HCT116 (cell line): ENCODE results near the gene KRTAP13-4.

Source experiments
- CBX3 ChIP-seq: IDR thresholded peaks from 2 replicates; pipeline ENCODE4 v1.6.1; 2012; ENCODE audit warnings: low read depth
- EZH2phosphoT487 ChIP-seq: fragments of 200-600 bp; IDR thresholded peaks from 2 replicates; pipeline ENCODE4 v1.6.1; 2018; ENCODE audit warnings: antibody characterized with exemption, borderline replicate concordance
- JUND ChIP-seq: IDR thresholded peaks from 2 replicates; pipeline ENCODE4 v1.6.1; 2012
- MAX ChIP-seq: IDR thresholded peaks from 2 replicates; pipeline ENCODE4 v1.6.1; 2012
- POLR2A ChIP-seq: IDR thresholded peaks from 2 replicates; pipeline ENCODE4 v1.7.0; 2011; ENCODE audit warnings: borderline replicate concordance; ENCODE audit not compliant: insufficient read depth, insufficient read length; ENCODE audit errors: extremely low read depth
- POLR2AphosphoS5 ChIP-seq: IDR thresholded peaks from 2 replicates; pipeline ENCODE4 v1.6.1; 2011; ENCODE audit warnings: mild to moderate bottlenecking, low read depth, low read length, moderate library complexity
- REST ChIP-seq: IDR thresholded peaks from 2 replicates; pipeline ENCODE4 v1.6.1; 2012; ENCODE audit warnings: low read depth
- SIN3A ChIP-seq: IDR thresholded peaks from 2 replicates; pipeline ENCODE4 v1.6.1; 2012; ENCODE audit warnings: low read depth
- SP1 ChIP-seq: IDR thresholded peaks from 2 replicates; pipeline ENCODE4 v1.6.1; 2012; ENCODE audit warnings: low read depth
- TCF7L2 ChIP-seq: IDR thresholded peaks from 2 replicates; pipeline ENCODE4 v1.7.0; 2011; ENCODE audit warnings: borderline replicate concordance, inconsistent platforms; ENCODE audit not compliant: insufficient read depth, insufficient read length; ENCODE audit errors: extremely low read depth
- ZFX ChIP-seq: fragments of 450-650 bp; IDR thresholded peaks from 2 replicates; pipeline ENCODE4 v1.6.1; 2017
- ZNF274 ChIP-seq: fragments of 200-500 bp; sonication (Bioruptor generic); IDR thresholded peaks from 2 replicates; pipeline ENCODE4 v1.6.1; 2014; ENCODE audit warnings: mild to moderate bottlenecking, low read depth, low read length, inconsistent platforms
- TF ChIP-seq, protein P1 (sequence below), 3 experiments: fragments of 200-600 bp in 1 of 3; sonication (generic) in 1 of 3; IDR thresholded peaks in 2 of 3; conservative IDR thresholded peaks in 1 of 3; 2 replicates each; pipeline ENCODE4 v1.5.1; 2012 to 2017; ENCODE audit warnings: low read depth in 2 of 3, low read length in 2 of 3, antibody characterized with exemption in 1 of 3, borderline replicate concordance in 1 of 3, control low read depth in 1 of 3, mild to moderate bottlenecking in 1 of 3, mixed read lengths in 1 of 3, mixed run types in 1 of 3, moderate library complexity in 1 of 3; ENCODE audit not compliant: insufficient read depth in 1 of 3
- TF ChIP-seq, protein P2 (sequence below): IDR thresholded peaks from 2 replicates; pipeline ENCODE4 v1.6.1; 2012

DNA sequence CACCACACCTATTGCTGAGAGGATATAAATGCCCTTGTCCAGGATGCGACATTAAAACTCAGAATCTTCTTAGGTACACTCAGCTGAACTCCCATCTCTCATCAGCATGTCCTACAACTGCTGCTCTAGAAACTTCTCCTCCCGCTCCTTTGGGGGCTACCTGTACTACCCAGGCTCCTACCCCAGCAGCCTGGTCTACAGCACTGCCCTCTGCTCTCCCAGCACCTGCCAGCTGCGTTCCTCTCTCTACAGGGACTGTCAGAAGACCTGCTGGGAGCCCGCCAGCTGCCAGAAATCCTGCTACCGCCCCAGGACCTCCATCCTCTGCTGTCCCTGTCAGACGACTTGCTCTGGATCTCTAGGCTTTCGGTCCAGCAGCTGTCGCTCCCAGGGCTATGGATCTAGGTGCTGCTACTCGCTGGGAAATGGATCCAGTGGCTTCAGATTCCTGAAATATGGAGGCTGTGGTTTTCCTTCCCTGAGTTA is at the start of gene KRTAP13-4:
- no peak for TF ChIP-seq SP1
- TF ChIP-seq, protein P1, sequence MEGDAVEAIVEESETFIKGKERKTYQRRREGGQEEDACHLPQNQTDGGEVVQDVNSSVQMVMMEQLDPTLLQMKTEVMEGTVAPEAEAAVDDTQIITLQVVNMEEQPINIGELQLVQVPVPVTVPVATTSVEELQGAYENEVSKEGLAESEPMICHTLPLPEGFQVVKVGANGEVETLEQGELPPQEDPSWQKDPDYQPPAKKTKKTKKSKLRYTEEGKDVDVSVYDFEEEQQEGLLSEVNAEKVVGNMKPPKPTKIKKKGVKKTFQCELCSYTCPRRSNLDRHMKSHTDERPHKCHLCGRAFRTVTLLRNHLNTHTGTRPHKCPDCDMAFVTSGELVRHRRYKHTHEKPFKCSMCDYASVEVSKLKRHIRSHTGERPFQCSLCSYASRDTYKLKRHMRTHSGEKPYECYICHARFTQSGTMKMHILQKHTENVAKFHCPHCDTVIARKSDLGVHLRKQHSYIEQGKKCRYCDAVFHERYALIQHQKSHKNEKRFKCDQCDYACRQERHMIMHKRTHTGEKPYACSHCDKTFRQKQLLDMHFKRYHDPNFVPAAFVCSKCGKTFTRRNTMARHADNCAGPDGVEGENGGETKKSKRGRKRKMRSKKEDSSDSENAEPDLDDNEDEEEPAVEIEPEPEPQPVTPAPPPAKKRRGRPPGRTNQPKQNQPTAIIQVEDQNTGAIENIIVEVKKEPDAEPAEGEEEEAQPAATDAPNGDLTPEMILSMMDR (IDR thresholded peaks at IDR 0.05 in 2 of 3, conservative IDR thresholded peaks at IDR 0.05 in 1 of 3; ENCODE audit: borderline replicate concordance in 1 of 3, insufficient read depth in 1 of 3, low read depth in 2 of 3, low read length in 2 of 3) = no peak
- TF ChIP-seq REST = no peak
- TF ChIP-seq TCF7L2 = no peak
- no peak for TF ChIP-seq ZNF274
- no peak for TF ChIP-seq POLR2AphosphoS5
- no peak for TF ChIP-seq POLR2A
- no peak for TF ChIP-seq SIN3A
- TF ChIP-seq MAX = no peak
- no peak for TF ChIP-seq CBX3
- no peak for TF ChIP-seq EZH2phosphoT487
- TF ChIP-seq JUND = no peak
- no peak for TF ChIP-seq ZFX
- TF ChIP-seq, protein P2, sequence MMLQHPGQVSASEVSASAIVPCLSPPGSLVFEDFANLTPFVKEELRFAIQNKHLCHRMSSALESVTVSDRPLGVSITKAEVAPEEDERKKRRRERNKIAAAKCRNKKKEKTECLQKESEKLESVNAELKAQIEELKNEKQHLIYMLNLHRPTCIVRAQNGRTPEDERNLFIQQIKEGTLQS = no peak
